Stomach (tissue), 4 donors: ENCODE data around the gene SMAD9.

ENCODE experiments used
- CTCF ChIP-seq, 7 experiments: fragments of 450-650 bp in 4 of 7; fragments of 200-600 bp in 3 of 7; sonication (generic) in 3 of 7; IDR thresholded peaks; one replicate each; pipeline ENCODE4 v1.5.1; 2016 to 2019; ENCODE audit warnings: antibody characterized with exemption in 7 of 7, control low read depth in 2 of 7, mild to moderate bottlenecking in 1 of 7
- EP300 ChIP-seq: sonication (generic); formaldehyde crosslinking; IDR thresholded peaks from one replicate; pipeline ENCODE4 v1.6.1; 2017; ENCODE audit warnings: antibody characterized with exemption

- TF ChIP-seq CTCF (IDR thresholded peaks at IDR 0.05) (no peak), EP300 (no peak)
Observed at GRCh38 chr13:36919833-36920615, at the start of gene SMAD9.
